HG03565 (cell line): ENCODE measurements around the gene OVOL3.
"Not testable (repeated sequence)": the region's sequence is repeated elsewhere in the genome, so short reads cannot be mapped to it uniquely, and the experiment has no call there.

Source experiments
- ATAC-seq: cut with Tn5 transposase; IDR thresholded peaks from one replicate; pipeline ENCODE4 v1.9.1; 2021; ENCODE audit warnings: mild to moderate bottlenecking, moderate library complexity; ENCODE audit not compliant: unreplicated experiment

OVOL3 gene

DNA sequence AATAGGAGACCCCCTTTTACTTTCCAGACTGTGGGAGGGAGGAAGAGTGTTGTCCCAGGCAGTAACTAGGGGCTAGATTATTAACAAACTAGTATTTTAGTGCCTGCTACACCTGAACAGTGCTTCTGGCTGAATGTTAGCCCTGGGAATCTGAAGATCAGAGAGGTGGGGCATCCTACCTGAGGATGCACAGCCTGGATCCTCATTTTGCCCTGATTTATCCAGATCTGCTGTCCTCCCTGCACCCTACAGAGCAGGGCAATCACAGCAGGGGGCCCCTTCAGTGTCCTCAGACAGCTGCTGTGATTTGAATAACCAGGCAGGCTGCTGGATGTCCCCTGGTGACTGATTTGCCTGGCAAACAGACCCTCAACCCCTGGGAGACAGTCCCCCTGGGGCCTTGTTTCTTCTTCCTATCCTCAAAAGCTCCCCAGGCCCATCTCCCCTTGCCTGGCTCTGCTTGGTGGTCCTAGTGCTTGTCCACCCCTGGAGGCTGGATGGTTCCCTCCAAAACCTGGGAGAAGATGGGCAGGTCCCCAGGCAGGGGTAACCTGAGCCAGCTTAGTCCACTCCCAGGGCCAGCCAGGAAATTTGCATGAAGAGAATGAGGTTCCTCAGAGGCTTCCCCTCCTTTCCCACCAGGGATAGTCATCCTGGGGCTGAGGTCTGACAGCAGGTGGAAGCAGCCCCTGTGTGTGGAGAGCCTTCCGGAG, at the start of gene OVOL3:
OVOL3 (plus strand) TSS at position 657 of the 713 bp plus-strand sequence. CDS start 60 bp downstream, outside the sequence.
- ATAC-seq, result no peak

DNA sequence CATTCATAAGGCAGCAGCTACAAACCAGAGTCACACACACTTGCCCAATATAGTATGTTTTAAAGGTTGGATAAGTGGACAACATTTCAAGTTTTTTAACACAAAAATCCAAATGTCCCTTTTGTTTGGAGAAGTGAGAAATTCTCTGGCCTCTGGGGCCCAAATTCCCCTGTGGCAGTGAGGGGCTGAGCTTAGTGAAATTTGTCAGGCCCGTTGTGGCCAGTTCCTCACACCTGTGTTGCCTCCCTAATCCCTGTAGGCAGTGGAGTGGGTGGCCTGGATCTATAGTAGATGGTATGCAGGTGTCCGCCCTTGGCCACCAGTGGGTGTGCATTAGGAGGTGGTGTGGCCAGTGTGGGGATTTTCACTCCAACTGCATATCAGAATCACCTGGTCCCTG, 49.6 kb upstream of the OVOL3 start:
- ATAC-seq, result no peak

DNA sequence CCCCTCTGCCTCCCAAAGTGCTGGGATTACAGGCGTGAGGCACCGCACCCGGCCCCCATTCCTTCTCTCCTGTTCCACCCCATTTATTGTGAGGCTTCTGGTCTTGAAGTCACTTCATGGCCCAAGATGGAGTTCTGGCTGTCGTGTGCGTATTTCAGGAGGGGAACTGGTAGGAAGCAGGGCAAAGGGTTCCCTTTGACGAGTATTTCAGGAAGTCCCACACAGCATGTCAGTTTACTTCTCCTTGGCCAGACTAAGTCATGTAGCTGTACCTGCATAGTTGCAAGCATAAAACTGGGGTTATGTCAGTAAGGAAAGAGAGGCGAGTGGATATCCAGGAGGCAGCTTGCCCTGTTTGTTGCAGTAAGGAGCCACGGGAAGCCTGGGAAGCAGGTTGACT, 46.1 kb upstream of the OVOL3 start:
- no peak for ATAC-seq

DNA sequence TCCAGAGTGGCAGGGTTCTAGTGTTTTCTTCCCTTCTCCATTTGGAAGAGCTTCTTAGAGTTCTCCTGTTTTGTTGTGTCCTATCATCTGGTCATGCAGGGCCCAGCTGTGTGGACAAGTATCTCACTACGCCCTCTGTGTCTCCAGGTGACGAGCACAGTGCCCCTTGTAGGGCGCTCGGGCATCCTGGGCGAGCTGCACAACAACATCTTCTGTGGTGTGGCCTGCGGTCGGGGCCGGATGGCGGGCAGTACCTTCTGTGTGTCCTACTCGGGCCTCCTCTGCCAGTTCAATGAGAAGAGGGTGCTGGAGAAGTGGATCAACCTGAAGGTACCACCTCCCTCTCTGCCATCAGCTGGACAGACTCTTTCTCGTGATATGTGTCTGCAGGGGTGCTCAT, 43.3 kb upstream of the OVOL3 start:
- ATAC-seq, result no peak

DNA sequence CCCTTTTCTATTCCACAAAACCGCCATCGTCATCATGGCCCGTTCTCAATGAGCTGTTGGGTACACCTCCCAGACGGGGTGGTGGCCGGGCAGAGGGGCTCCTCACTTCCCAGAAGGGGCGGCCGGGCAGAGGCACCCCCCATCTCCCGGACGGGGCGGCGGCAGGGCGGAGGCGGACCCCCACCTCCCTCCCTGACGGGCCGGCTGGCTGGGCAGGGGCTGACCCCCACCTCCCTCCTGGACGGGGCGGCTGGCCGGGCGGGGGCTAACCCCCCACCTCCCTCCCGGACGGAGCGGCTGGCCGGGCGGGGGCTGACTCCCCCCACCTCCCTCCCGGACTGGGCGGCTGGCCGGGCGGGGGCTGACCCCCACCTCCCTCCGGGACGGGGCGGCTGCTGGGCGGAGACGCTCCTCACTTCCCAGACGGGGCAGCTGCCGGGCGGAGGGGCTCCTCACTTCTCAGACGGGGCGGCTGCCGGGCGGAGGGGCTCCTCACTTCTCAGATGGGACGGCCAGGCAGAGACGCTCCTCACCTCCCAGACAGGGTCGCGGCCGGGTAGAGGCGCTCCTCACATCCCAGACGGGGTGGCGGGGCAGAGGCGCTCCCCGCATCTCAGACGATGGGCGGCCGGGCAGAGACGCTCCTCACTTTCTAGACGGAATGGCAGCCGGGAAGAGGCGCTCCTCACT, 42.0 kb upstream of the OVOL3 start:
- not testable (repeated sequence) for ATAC-seq

DNA sequence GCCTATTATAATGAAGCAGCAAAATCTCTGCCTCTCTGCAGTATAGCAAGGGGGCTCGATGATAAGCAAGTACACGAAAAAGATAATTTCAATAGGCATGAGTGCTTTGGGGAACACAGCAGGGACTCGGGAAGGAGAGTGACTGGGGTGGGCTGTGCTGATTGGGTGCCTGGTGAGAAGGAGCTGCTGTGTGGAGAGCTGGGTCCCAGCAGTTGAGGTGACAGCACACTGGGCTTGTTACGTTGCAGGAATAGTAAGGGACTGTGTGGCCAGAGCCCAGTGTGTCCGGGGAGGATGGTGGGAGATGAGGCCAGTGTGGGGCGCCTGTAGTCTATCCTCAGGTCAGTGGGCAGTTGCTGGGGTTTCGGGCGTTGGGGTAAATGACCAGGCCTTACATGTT, 38.9 kb upstream of the OVOL3 start:
- ATAC-seq, result no peak

DNA sequence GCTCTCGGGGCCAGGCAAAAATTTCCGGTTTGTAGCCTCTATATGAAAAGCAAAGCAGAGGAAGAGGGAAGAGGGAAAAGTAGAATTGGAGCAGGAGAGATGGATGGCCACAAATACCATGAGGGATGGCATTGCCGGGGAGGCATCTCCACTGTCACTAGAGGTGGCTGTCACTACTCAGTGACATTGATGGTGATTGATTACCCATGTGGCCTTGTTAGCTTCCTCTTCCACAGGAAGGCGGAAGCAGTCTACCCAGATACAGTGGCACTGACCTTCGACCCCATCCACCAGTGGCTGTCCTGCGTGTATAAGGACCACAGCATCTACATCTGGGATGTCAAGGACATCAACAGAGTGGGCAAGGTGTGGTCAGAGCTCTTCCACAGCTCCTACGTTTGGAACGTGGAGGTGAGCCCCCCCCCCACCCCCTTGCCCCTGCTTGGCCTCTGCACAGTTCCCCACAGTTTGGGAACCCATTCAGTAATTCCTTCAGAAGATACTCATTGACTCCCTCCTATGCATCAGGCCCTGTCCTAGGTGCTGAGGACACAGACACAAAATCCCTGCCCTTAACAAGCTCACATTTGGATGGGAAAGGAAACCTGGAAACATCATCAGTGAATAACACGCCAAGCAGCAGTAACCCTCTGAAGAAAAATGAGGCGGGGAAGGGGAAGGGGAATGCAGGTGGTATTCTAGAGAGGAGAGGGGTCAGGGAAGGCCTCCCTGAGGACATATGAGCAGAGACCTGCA, 37.6 kb upstream of the OVOL3 start:
- no peak for ATAC-seq

DNA sequence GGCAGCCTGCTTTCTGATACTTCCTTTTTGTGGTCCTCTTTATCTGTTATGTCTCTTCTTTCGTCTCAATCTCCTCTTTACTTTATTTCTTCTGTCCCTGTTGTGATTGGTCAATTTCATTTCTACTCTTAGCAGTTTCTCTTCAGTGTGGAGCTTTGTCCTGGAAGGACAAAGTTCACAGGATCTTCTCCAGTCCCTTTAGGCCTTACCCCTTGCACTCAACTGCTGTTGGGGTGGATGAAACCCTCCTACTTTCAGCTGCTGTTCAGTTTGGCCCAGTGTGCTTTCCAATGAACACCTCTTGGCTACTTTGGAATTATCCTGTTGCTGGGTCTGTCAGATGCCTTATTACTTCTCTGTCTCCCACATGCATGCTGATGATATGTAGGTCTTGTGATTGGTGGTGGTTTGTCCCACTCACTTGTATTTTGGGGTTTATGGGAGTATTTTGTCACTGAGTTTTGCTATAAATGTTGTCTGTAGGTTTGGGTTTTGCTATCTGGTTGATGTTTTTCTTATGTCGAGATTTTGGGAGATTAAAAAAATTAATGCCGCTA, 31.5 kb upstream of the OVOL3 start:
- ATAC-seq, result no peak

DNA sequence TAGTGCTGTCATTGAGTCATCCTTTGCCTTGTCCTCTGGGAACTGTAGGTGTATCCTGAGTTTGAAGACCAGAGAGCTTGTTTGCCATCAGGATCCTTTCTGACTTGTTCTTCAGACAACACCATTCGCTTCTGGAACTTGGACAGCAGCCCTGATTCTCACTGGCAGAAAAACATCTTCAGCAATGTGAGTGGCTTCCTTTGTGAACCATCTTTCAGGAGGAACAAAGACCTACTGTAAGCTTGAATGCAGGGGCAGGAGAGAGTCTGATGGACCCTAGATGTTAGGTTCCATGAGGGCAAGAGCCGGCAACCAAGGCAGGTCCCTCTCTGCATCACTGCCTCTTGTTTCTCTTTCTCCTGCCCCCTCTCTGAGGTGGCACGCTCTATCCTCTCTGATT, 29.6 kb upstream of the OVOL3 start:
- ATAC-seq, result no peak

DNA sequence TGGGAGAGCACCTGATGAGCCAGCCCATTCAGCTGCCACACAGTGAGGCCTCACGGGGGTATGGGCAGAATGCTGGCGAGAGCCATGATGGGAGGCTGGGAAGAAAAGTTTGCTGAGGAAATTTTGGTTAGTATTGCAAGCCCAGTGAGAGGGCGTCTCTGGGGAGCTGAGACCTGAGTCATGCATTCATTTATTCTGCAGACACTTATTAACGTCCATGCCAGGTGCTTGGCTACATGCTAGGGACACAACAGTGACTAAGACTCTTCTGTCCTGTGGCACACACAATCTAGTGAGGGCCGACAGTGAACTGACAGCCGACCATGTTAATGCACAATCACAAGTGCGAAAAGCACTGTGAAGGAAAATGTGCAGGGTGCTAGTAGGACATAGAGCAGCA, 29.0 kb upstream of the OVOL3 start:
- no peak for ATAC-seq

DNA sequence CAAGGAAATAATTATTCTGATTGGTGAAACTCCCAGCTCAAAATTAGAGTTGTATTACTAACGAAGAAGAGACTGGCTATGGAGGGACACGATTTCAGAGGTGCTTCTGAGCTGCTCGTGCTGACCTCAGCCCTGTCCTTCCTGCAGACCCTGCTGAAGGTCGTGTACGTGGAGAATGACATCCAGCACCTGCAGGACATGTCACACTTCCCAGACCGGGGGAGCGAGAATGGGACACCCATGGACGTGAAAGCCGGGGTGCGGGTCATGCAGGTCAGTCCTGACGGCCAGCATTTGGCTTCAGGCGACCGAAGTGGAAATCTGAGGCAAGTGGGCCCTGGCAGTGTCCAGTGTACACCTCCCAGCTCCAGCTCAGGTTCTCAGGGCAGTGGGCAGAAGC, 28.0 kb upstream of the OVOL3 start:
- no peak for ATAC-seq

DNA sequence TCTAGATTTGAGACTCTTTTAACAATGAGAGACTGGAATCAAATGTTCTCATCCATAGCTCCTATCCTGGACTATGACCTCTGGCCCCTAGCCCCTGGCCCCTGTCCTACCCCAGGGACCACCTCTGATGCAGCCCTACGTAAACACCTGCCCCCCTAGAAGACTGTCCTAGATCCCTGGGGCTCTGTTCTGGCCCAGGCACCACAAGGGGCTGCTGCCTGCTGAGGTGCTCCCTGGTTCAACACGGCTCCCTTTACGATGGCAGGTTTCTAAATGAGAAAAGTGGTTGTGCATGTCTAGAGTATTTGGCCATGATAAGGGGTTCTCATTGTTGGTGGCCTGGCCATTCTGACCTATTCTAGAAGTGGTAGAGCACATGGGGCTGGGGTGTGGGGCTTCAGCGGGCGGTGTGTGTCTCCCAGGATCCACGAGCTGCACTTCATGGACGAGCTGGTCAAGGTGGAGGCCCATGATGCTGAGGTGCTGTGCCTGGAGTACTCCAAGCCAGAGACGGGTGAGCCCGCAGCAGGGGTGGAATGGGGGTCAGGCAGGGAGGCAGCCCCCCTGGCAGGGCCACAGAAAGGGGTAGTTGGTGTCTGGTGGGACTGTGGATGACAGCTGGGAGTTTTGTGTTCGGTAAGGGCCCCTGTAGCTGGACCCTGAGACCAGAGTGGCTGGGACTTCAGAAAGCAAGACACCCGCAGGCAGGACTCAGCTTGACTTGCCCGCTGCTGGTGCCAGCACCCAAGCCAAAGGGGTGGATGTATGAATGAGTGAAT, 26.5 kb upstream of the OVOL3 start:
- ATAC-seq, result no peak

DNA sequence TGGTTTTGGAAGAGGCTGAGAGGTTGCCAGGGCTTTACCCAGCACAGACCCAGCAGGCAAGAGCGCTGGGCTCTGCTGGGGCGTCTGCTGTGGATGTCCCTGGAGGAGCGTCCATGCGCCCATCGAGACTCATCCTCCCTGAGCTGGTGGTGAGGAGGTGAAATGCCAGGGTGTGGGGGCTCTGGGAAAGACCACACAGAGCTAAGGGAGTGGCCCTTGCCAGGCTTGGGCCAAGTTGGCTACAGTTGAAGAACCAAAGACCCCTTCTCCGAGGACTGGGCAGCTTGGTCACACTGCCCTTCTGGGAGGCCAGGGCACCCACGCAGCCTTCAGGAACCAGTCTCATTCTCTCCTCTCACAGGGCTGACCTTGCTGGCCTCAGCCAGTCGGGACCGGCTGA, 24.6 kb upstream of the OVOL3 start:
- ATAC-seq, result no peak

DNA sequence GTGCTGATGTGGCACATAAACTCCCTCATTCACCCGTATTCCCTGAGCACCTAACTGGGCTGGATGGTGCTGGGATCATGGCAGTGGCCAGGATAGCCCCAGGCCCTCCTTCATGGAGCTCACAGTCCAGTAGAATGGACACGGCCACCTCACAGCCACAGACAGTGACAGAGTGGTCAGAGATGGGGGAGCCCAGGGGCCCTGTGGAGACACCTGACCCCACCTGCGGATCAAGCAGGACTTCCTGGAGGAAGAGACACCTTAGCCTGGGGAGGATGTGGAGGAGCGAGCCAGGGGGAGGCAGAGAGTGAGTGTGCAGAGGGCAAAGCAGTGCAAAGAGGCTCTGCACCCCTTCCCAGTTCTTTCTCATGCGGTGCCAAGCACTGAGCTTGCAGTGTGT, 21.1 kb upstream of the OVOL3 start:
- no peak for ATAC-seq

DNA sequence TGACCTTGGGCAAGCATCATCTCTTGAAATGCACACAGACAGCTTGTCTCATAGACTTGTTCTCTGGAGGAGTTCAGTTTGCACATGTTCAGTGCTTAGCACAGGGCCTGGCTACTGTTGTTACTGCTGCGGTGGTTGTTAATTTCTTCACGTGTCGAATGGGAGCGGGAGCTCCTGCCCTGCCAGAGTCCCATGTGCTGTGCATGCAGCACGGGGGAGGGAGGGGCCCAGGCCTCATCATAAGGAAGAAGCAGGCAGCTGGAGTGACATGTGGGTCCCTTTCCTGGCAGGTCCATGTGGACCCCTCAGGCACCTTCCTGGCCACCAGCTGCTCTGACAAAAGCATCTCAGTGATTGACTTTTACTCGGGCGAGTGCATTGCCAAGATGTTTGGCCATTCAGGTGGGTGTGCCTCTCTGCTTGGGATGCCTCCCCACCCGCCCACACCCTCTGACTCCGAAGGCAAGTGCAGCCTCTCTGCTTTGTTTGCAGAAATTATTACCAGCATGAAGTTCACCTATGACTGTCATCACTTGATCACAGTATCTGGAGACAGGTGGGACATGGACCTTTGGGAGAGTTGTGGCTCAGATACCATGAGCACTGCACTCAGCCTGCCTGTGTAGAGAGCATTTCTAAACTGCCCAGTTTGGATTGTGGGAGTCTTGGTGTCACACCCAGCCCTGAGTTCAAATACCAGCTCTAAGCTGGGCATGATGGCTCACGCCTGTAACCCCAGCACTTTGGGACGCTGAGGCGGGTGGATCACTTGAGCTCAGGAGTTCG, 19.8 kb upstream of the OVOL3 start:
- ATAC-seq, result no peak

DNA sequence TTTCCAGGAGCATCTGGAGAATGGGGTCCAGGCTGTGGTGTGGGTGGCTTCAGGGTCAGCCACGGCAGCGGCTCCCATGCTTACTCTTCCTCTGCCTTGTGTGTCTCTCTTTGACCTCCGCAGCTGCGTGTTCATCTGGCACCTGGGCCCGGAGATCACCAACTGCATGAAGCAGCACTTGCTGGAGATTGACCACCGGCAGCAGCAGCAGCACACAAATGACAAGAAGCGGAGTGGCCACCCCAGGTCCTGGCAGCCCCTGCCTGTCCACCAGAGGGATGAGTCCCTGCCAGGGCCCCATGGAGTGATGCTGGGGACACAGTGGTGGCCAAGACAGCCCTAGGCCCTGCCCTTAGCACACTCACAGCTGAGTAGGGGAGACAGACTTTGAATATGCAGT, 18.4 kb upstream of the OVOL3 start:
- no peak for ATAC-seq

DNA sequence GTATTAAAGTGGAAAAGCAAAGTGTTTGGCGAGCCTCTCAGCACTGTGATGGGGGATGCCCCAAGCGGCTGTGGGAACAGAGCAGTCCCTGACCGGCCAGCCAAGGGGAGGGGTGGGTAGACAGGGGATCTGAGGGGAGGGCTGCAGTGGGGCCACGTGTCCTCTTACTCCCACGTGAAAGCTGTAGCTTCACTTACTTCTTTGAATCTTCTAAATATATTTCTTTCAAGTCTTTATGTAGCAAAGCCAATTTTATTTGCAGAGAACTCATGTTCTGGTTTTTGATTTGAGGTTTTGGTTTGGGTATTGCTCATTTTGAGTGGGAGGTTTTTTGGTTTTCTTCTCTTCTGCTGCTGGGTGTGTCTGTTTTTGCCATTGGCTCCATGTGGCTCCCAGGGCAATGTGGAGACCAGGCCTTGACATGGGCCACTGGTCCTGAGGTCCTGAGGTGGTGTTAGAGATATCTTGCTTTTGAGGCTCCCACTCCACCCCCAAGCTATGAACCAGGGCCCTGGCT, 17.7 kb upstream of the OVOL3 start:
- ATAC-seq, result no peak

DNA sequence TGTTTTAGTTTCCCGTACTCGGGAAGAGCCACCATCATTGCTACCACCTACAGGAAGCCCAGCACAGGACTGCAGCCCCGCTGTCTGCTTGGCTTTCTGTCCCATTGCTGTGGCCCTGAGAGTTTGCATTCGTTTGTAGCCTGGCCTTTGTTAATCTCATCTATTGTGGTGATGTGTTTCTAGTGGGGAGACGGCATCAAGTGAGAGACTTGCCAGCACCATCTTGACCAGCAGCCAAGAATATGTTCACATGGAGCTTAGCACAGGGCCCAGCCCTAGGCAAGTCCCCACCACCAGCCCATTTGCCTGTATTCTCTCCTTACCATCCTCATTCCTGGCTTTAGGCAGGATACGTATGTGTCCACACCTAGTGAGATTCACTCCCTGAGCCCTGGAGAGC, 17.3 kb upstream of the OVOL3 start:
- no peak for ATAC-seq

DNA sequence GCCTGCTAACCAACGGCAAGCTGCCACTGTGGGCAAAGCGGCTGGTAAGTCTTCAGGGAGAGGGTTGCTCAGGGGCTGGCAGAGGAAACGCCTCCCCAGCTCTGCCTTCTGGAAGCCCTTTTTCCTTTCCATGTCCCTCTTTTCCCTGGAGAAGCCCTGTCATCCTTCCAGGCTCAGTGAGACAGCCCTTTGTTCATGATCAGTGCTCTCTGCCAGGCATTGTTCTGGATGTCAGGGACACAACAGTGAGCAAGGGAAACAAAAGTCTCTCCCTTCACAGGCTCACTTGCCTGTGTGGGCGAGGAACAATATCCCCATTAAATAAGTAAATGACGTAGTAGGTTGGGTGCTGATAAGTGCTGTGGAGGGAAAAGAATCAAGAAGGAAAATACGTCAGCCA, 13.9 kb upstream of the OVOL3 start:
- ATAC-seq, result no peak
